Urothelium cell line (cell line): Measurements from ENCODE around the gene PDK2.

Experiments
- DNase-seq: peaks from one replicate; pipeline ENCODE4 v3.0.0; 2011; ENCODE audit warnings: low spot score, mixed read lengths
- FAIRE-seq: peaks from 2 replicates; lab custom pipeline; 2011; peaks lifted over from hg19 to GRCh38; lab: Jason Lieb, UNC

Gene PDK2

GRCh38 chr17:50094753-50095619 lies at the start of gene PDK2:
Gene PDK2, plus strand, starts transcription at chr17:50095351. Its CDS starts 85 bp downstream, at chr17:50095436.
- peak; percentile 98 for DNase-seq
- peak; percentile 89 for FAIRE-seq

- FAIRE-seq = no peak
- DNase-seq = no peak
Measured at GRCh38 chr17:50046179-50046578, 49.0 kb upstream of the PDK2 start.

- no peak for DNase-seq
- FAIRE-seq = peak; percentile 77
Measured at GRCh38 chr17:50046667-50047066, 48.5 kb upstream of the PDK2 start.

GRCh38 chr17:50047083-50047482 lies 48.1 kb upstream of the PDK2 start:
- FAIRE-seq (peak; percentile 5), DNase-seq (no peak)

- peak; percentile 76 for DNase-seq
- peak; percentile 82 for FAIRE-seq
Measured at GRCh38 chr17:50047488-50048126, 47.5 kb upstream of the PDK2 start.

GRCh38 chr17:50048146-50048720 lies 46.9 kb upstream of the PDK2 start:
- FAIRE-seq = no peak
- no peak for DNase-seq

GRCh38 chr17:50048988-50049387 lies 46.2 kb upstream of the PDK2 start:
- FAIRE-seq = peak; percentile 83
- DNase-seq = no peak

- FAIRE-seq (peak; percentile 66), DNase-seq (no peak)
Measured at GRCh38 chr17:50049636-50050035, 45.5 kb upstream of the PDK2 start.

- no peak for FAIRE-seq
- DNase-seq = no peak
Measured at GRCh38 chr17:50050431-50051032, 44.6 kb upstream of the PDK2 start.

GRCh38 chr17:50051082-50051576 lies 44.0 kb upstream of the PDK2 start:
- peak; percentile 88 for DNase-seq

GRCh38 chr17:50051606-50052005 lies 43.5 kb upstream of the PDK2 start:
- FAIRE-seq = no peak

More at GRCh38 chr17:50051082-50051576, 44.0 kb upstream of the PDK2 start:
- peak; percentile 91 for FAIRE-seq

GRCh38 chr17:50052241-50052796 lies 42.8 kb upstream of the PDK2 start:
- FAIRE-seq (no peak), DNase-seq (no peak)

More at GRCh38 chr17:50051606-50052005, 43.5 kb upstream of the PDK2 start:
- no peak for DNase-seq

GRCh38 chr17:50052822-50053653 lies 42.1 kb upstream of the PDK2 start:
- FAIRE-seq (peak; percentile 32), DNase-seq (no peak)

GRCh38 chr17:50053654-50053960 lies 41.5 kb upstream of the PDK2 start:
- DNase-seq = no peak
- FAIRE-seq = no peak

GRCh38 chr17:50055055-50055425 lies 40.1 kb upstream of the PDK2 start:
- peak; percentile 59 for DNase-seq
- peak; percentile 30 for FAIRE-seq

- FAIRE-seq = peak; percentile 72
- DNase-seq = peak; percentile 90
Measured at GRCh38 chr17:50055426-50056216, 39.5 kb upstream of the PDK2 start, which contains the start of gene ITGA3. Gene ITGA3, plus strand, starts transcription at chr17:50056110. Its CDS starts 330 bp downstream, at chr17:50056440.

- DNase-seq = peak; percentile 53
- FAIRE-seq = no peak
Measured at GRCh38 chr17:50056217-50056960, 38.8 kb upstream of the PDK2 start.

GRCh38 chr17:50056961-50057330 lies 38.2 kb upstream of the PDK2 start:
- DNase-seq (no peak), FAIRE-seq (peak; percentile 61)
